ENCODE measurements around the gene FERMT3.

Gene FERMT3

GRCh38 chr11:64204464-64204989, 2.0 kb upstream of the FERMT3 start:
- DNase-seq (ENCODE audit: low read depth): peak; percentile 52
- TF ChIP-seq CTCF (IDR thresholded peaks at IDR 0.05; ENCODE audit: control insufficient read depth, extremely low read depth, insufficient read depth): peak; percentile 74
- H3K4me3 ChIP-seq (ENCODE audit: low read depth, low read length): no peak overlapping the region

DNA sequence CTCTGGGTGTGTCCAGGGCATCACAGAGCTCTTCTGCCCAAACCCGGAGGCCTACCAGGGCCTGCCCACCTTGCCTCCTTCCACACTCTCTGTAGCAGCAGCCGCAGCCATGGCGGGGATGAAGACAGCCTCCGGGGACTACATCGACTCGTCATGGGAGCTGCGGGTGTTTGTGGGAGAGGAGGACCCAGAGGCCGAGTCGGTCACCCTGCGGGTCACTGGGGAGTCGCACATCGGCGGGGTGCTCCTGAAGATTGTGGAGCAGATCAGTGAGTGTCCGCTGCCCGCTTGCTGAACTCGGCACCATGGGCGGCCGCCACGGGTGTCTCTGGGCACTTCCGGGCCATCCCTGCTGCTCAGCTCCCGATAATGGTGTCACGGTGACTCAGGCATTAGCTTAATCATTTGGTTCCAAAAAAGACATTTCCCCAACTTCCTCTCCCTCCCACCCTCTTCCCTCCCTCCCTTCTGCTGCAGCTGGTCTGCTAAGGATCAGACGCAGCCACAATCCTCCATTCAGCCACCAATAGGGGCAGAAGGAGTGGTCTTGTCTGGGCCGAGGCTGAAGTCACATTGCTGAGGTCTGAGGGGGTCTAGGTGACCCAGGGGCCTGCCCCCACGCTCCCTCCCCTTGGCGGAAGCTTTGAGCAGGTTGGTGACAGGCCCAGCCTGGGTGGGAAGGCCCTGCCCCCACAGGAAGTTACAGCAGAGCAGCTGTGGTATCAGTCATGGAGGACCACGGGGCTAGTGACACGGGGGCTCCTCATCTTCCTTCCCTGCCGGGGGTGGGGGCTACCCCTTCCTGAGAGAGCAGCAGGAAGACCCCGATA, 950 bp downstream of the FERMT3 start:
- DNase-seq (ENCODE audit: low read depth): no peak
- no peak overlapping the region for H3K4me3 ChIP-seq (ENCODE audit: low read depth, low read length)
- TF ChIP-seq CTCF (IDR thresholded peaks at IDR 0.05; ENCODE audit: control insufficient read depth, extremely low read depth, insufficient read depth): no peak

GRCh38 chr11:64208086-64208795, 1.7 kb downstream of the FERMT3 start:
- no peak for DNase-seq (ENCODE audit: low read depth)
- TF ChIP-seq CTCF (IDR thresholded peaks at IDR 0.05; ENCODE audit: control insufficient read depth, extremely low read depth, insufficient read depth): no peak
- no peak overlapping the region for H3K4me3 ChIP-seq (ENCODE audit: low read depth, low read length)

DNA sequence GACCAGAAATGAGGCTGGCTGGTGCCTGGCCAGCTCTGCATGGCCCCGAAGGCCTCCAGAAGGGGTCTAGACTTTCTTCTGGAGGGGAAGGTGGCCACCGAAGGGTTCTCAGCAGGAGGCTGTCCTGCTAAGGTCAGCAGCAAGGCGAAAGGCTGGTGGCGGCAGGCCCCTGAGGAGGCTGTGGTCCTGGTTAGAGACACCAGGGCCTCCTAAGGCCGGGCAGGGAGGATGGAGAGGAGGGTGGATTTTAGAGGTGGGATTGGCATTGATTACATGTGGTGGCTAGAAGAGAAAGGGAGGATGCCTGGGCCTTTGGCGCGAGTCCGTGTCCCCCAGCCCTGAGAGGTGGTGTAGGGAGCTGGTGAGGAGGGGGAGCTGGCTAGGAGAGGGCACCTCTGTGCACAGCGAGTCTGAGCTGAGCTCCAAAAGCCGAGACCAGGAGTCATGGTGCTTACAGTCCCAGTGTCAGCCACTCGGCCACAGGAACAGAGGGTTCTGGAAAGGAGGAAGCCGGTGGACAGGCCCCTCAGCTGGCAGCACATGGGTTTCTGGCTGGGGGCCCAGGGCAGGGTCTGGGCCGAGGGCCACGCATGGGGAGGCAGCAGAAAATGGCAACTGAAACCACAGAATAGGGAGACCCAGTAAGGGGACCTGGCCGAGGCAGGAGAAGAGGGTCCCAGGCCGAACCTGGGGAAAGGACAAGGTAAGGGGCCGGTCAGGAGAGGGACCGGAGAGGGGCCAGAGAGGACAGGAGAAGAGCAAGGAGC, 2.5 kb downstream of the FERMT3 start:
- TF ChIP-seq CTCF (IDR thresholded peaks at IDR 0.05; ENCODE audit: control insufficient read depth, extremely low read depth, insufficient read depth): no peak
- no peak for DNase-seq (ENCODE audit: low read depth)
- H3K4me3 ChIP-seq (ENCODE audit: low read depth, low read length): no peak overlapping the region

GRCh38 chr11:64209563-64209843, 3.0 kb downstream of the FERMT3 start:
- no peak overlapping the region for H3K4me3 ChIP-seq (ENCODE audit: low read depth, low read length)
- no peak for DNase-seq (ENCODE audit: low read depth)
- TF ChIP-seq CTCF (IDR thresholded peaks at IDR 0.05; ENCODE audit: control insufficient read depth, extremely low read depth, insufficient read depth): no peak

DNA sequence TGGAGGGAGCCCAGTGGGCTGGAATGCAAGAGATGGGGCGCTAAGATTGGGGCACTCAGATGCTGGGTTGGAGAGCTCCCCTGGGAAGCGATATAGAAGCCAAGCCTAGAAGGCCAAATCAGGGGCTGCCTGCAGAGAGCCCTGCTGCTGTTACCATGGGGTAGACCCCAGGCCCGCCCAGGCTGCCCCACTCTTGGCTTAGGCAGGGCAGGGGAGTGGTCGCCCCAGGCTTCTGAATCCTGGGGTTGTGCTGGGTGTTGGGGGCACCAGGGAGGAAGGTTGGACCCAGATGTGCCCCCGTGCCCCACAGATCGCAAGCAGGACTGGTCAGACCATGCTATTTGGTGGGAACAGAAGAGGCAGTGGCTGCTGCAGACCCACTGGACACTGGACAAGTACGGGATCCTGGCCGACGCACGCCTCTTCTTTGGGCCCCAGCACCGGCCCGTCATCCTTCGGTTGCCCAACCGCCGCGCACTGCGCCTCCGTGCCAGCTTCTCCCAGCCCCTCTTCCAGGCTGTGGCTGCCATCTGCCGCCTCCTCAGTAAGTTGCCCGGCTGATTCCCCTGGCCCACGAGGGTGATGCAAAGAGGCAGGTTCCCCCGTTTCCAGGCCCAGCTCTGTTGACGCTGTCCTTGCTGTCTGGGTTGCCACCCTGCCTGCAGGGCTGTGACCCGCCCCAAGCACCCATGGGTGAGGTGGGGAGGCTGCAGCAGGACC, 3.9 kb downstream of the FERMT3 start:
- no peak overlapping the region for H3K4me3 ChIP-seq (ENCODE audit: low read depth, low read length)
- no peak for DNase-seq (ENCODE audit: low read depth)
- no peak for TF ChIP-seq CTCF (IDR thresholded peaks at IDR 0.05; ENCODE audit: control insufficient read depth, extremely low read depth, insufficient read depth)
